GM23248 (cell line): Measurements from ENCODE around the gene TMEM131L.

Source experiments
- EZH2 ChIP-seq: fragments of 200-600 bp; sonication (generic); IDR thresholded peaks from 2 replicates; pipeline ENCODE4 v1.6.1; 2018; ENCODE audit warnings: antibody characterized with exemption, mild to moderate bottlenecking; ENCODE audit not compliant: insufficient read depth, poor library complexity, severe bottlenecking
- EZH2phosphoT487 ChIP-seq: fragments of 200-600 bp; sonication (generic); IDR thresholded peaks from 2 replicates; pipeline ENCODE4 v1.6.1; 2018; ENCODE audit warnings: antibody characterized with exemption, moderate library complexity, mild to moderate bottlenecking, low read depth; ENCODE audit not compliant: insufficient read depth

DNA sequence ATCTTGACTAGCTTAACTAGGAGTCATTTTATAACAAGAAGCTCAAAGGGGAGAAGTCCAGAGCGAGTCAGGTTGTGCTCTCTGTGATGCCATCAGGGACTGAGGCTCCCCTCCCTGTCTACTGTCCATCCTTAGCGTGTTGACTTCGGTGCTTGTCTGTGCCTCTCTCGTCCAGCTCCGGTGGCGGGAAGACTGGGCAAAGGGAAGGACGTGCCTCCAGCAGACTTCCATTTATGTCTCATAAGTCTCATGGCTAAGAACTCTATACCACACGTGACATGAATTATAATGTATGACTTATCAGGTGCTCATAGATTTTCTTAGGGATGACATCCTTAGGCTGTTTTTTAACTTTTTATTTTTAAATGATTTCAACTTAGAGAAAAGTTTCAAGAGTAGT is 125.3 kb downstream of the TMEM131L start:
- TF ChIP-seq EZH2phosphoT487 (no peak), EZH2 (no peak)
